HG02970 (cell line): Measurements from ENCODE around the gene USP16.
A peak's percentile ranks its signal among the peaks of the same experiment; 100 is the strongest.
"Not testable (repeated sequence)": the region's sequence is repeated elsewhere in the genome, so short reads cannot be mapped to it uniquely, and the experiment has no call there.

Experiments used
- ATAC-seq: cut with Tn5 transposase; IDR thresholded peaks from one replicate; pipeline ENCODE4 v1.9.1; 2021; ENCODE audit warnings: mild to moderate bottlenecking, moderate library complexity, moderate number of reproducible peaks; ENCODE audit not compliant: unreplicated experiment, low FRiP score

Gene USP16

GRCh38 chr21:29030909-29031308, 6.4 kb downstream of the USP16 start:
- ATAC-seq: no peak

- ATAC-seq: no peak
These were observed 8.8 kb downstream of the USP16 start for GRCh38 chr21:29033301-29033700.

- no peak for ATAC-seq
These were observed 9.4 kb downstream of the USP16 start for GRCh38 chr21:29033871-29034270.

- no peak for ATAC-seq
These were observed 10.2 kb downstream of the USP16 start for GRCh38 chr21:29034678-29035077.

GRCh38 chr21:29052224-29052623, 27.8 kb downstream of the USP16 start:
- ATAC-seq: no peak

GRCh38 chr21:29053011-29053553, 28.6 kb downstream of the USP16 start:
- ATAC-seq: no peak

- no peak for ATAC-seq
These were observed 29.2 kb downstream of the USP16 start for GRCh38 chr21:29053656-29054055.

- ATAC-seq: no peak
These were observed 30.6 kb downstream of the USP16 start for GRCh38 chr21:29055080-29055479.

GRCh38 chr21:29056005-29056404, 31.5 kb downstream of the USP16 start:
- ATAC-seq: no peak

- no peak for ATAC-seq
These were observed 32.1 kb downstream of the USP16 start for GRCh38 chr21:29056538-29057050.

GRCh38 chr21:29064850-29065481, 40.5 kb downstream of the USP16 start:
- ATAC-seq: peak; percentile 81

- no peak for ATAC-seq
These were observed 48.4 kb downstream of the USP16 start for GRCh38 chr21:29072873-29073221.

GRCh38 chr21:29073222-29074006, 48.9 kb downstream of the USP16 start, which contains the start of gene CCT8:
Gene CCT8 (minus strand): TSS chr21:29073648. CDS start chr21:29073590, 58 bp downstream.
- peak; percentile 94 for ATAC-seq

GRCh38 chr21:29074007-29074376, 49.5 kb downstream of the USP16 start:
- no peak for ATAC-seq

- no peak for ATAC-seq
These were observed 50.3 kb downstream of the USP16 start for GRCh38 chr21:29074783-29075182.

GRCh38 chr21:29075706-29076466, 51.4 kb downstream of the USP16 start:
- no peak for ATAC-seq

- not testable (repeated sequence) for ATAC-seq
These were observed 52.5 kb downstream of the USP16 start for GRCh38 chr21:29076731-29077640.

GRCh38 chr21:29077651-29078090, 53.2 kb downstream of the USP16 start:
- ATAC-seq: no peak

- ATAC-seq: no peak
These were observed 54.6 kb downstream of the USP16 start for GRCh38 chr21:29078869-29079767.
